HG02623 (cell line): ENCODE data around the gene SCAPER.
"Not testable (repeated sequence)": the region's sequence is repeated elsewhere in the genome, so short reads cannot be mapped to it uniquely, and the experiment has no call there.

Experiments used
- ATAC-seq: cut with Tn5 transposase; IDR thresholded peaks from one replicate; pipeline ENCODE4 v1.9.1; 2021; ENCODE audit warnings: moderate library complexity; ENCODE audit not compliant: unreplicated experiment

Gene SCAPER

DNA sequence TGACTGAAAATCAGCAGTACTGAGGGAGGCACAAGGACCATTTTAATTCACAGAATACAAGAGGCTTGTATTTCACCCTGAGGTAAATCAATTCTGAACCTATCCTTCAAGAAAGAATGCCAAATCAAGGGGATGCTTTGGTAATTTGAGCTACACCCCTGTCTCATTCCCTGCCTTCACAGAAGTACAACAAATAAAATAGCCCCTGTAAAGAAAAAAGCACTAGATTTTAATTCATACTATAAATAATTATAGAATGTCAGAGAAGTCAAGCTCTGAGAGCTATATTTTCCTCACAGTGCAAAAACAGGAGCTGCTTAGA lies 319.6 kb downstream of the SCAPER start:
- ATAC-seq, result no peak

DNA sequence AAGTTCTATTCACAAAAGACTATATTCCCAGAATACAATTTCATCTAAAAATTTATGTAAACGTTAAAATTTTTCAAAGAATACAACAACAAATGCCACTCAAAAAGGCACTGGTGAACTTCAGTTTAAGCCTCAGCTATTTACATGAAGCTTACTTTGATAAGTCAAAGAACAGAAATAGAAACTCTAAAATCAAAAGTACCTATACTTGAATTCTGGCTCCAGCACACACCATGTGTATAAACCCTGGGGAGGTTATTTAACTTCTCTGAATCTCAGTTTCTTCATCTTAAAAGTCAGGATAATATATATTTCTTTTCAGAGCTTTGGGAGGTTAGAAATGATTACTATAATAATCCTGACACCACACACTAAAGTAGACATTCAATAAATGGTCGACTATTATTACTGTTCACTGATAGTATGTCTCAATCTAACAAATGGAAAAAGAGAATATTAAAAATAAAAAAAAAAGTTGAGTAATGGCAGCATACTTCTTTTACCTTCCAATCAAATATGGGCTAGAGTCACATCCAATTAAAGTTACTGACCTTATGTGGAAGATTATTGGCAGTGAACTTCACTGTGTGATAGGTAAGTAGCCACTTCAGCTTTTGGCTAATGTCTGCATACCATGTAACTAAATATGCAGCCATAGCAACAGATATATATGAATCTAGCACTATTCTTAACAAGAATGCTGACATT lies 320.1 kb downstream of the SCAPER start:
- no peak for ATAC-seq

DNA sequence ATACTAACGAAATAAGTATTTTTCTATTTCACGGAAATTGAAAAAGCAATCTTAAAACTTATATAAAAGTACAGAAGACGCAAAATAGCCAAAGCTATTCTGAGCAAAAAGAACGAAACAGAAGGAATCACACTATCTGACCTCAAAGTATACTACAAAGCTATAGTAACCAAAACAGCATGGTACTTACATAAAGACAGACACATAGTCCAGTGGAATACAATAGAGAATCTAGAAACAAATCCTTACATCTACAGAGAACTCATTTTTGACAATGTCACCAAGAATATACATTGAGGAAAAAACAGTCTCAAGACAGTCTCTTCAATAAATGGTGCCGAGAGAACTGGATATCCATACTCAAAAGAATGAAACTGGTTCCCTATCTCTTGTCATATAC lies 322.6 kb downstream of the SCAPER start:
- no peak for ATAC-seq

DNA sequence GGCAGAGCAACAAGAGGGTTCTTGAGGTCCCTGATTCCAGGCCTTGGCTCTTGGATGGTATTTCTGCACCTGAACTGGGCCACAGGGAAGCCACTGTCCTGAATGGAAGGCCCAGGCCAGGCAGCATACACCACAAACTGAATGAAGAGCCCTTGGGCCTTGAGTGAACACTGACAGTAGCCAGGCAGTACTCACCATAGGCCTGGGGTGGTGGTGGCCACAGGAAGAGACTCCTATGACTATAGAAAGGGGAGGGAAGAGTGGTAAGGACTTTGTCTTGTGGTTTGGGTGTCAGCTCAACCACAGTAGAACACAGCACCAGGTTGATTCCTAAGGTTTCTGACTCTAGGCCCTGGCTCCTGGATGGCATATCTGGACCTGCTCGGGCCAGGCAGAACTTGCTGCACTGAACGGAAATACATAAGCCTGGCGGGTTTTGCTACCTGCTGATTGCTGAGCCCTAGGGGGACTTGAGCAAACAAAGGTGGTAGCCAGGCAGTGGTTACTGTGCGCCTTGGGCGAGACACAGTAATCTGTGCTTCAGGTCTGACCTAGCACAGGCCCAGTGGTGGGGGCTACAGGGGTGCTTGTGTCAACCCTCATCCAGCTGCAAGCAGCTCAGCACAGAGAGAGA lies 327.1 kb downstream of the SCAPER start:
- ATAC-seq, result no peak

DNA sequence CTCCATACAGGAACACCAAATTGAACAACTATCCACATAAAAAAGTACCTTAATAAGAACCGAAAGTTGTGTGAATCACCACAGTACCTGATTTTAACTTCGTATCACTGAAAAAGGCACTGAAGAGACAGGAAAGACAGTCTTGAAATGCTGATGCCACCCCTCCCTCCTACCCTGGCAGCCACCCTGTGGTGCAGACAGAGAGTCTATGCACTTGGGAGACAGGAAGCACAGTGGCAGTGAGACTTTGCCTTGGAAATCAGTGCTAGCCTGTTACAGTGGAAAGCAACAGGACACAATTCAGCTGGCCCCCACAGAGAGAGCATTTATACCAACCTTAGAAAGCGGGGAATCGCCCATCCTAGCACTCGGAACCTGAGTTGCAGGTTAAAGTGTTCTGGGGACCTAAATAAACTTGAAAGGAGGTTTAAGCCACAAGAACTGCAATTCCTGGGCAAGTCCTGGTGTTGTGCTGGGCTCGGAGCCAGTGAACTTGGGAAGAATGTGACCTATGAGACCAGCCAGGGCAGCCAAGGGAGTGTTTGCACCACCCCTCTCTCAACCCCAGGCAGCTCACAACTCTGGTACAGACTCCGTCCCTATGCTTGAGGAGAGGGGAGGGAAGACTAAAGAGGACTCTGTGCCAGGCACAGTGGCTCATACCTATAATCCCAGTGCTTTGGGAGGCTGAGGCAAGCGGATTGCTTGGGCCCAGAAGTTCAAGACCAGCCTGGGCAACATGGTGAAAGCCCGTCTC lies 328.4 kb downstream of the SCAPER start:
- ATAC-seq, result no peak

DNA sequence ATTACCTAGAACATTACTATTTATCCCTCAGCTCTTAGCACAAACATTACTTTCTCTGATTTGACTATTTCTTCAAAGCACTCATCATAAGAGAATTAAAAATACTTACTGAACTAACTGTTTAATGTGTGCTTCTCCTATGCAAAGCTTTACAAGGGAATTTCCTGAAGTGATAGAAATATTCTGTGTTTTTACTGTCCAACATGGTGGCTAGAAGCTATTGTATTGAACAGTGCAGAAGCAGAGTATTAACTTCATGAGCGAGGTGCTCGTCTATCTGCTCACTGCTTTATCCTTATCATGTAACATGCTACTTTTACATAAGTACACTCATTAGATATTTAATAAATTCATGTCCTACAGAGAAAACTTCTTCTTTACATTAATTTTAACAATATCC lies 329.5 kb downstream of the SCAPER start:
- ATAC-seq, result peak; percentile 29

DNA sequence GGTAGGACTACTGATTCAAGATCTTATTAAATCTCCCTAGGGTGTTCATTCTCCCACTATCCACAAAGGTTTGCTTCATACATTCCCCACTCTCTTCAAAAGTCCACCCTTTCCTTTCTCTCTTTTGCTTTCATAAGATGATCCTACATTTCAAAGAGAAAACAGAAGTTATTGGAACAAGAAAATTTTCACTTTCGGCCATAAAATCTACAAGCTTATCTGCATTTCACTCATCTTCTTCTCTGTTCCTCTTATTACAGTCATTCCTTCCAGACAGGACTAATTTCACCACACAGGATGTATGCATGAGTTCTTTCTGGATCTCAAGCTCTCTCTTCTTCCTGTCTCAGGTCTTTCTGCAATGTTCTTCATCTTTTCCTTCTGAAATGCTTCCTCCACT lies 329.9 kb downstream of the SCAPER start:
- ATAC-seq, result peak; percentile 80

DNA sequence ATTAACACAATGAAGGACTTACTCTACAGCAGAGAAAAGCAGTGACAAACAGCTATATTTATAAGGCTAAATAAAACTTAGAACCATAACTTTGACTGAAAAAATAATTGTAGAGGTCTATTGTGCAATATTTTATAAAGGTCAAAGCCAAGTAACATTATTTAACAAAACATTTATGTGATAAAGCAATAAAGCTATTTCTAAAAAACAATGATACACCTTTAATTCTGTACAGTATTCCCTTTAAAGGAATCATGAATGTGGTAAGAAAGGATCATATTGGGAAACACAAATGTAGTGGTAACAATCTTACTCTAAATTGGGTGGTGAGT lies 332.2 kb downstream of the SCAPER start:
- ATAC-seq, result no peak

DNA sequence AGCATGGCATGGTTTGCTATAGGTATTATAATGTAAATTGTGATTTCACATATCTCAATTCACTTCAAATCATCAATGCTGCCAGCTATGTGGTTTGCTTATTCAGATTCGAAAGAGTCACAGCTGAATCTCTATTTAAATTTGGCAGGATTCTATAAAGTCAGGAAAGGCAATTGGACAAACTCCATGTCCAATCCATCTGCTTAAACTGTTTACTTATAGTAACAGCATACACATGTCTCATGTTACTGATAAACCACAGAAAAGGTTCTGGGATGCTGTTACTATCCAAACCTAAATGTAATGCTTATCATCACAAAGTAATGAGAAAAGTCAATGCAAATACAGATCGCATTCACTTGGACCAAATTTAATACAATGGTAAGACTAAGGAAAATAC lies 338.9 kb downstream of the SCAPER start:
- ATAC-seq, result no peak

DNA sequence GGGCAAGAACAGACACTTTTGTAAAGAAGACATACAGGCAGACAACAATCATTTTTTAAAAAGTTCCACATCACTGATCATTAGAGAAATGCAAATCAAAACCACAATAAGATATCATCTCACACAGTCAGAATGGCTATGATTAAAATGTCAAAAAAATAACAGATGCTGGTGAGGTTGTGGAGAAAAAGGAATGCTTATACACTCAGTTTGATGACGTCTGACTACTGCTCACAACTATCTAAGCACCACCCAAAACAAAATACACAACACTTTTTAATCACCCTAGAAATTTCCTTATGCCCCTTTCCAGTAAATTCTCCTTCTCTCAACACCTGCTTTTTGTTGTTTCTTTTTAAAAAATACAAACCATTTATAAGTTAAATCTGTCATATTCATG lies 339.8 kb downstream of the SCAPER start:
- no peak for ATAC-seq

DNA sequence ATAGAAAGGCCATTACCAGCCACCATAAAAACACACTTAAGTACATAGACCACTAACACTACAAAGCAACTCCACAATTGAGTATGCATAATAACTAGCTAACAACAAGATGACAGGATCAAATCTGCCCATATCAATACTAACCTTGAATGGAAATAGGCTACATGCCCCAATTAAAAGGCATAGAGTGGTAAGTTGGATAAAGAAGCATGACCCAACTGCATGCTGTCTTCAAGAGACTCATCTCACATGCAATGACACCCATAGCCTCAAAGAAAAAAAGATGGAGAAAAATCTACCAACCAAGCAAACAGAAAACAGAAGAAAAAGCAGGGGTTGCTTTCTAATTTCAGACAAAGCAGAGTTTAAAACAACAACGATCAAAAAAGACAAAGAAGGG lies 349.9 kb downstream of the SCAPER start:
- ATAC-seq, result no peak

DNA sequence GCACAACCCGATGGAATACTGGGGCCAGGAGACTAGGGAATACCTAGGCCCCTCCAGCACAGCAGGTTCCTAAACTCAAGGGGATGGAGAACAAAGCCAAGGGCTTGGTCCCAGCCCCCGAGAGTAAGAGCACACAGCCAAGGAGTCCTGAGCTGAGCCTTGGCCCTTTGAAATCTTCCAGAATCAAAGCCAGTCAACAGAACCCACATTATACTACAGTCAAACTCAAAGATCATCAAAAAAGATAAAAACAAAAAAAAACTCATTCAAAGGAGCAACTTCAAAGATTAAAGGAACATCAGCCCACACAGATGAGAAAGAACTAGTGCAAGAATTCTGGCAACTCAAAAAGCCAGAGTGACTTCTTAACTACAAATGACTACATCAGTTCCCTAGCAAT lies 351.6 kb downstream of the SCAPER start:
- no peak for ATAC-seq

DNA sequence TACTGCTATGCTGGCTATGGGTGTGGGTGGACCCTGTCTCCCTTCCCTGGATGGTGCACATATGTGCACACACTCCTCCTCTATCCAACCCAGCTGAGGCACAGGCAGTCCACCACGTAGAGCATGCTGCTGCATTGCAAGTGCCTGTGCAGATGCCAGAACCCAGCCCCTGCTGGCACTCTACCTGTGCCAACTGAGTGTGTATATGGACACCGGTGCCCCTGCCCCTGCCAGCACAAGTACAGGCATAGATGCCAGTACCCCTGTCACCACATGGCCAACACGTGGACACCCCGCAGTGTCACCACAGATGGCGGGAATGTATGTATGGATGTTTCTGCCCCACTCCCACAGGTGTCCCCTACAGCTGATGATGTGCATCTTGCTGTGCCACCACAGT lies 352.0 kb downstream of the SCAPER start:
- no peak for ATAC-seq

DNA sequence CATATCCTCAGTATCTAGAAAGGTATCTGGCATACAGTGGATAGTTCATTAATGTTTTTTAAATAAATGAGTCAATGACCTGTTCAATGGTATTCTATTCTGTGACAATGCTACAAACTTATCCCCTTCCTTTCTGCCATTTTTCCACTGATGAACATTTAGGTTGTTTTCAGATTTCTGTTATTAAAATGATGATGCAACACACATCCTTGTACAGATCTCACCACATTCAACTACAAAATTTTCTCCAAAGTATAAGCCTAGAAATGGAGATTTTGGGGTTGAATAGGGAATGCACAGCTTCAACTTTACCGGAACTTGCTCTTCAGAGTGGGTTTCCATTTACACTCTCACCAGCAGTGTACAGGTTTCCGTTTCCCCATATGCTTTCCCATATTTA lies 358.3 kb downstream of the SCAPER start:
- ATAC-seq, result no peak

DNA sequence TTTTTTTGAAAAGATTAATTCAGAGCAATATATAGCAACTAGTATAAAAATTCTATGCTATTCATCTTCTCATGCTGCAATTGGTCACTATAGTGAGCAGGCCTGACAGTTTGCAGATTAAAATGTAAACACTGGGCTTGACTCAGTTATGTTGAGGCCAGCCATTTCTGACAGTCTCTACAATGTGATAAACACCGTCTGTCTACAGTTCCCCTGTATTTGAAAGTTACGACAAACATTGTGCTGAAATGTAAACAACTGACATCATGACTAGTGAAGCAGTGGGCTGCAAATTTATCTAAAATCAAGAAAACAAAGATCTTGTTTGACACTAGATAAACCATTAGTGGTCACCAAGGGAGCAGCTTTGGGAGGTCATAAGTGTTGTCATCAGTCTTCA lies 371.1 kb downstream of the SCAPER start:
- no peak for ATAC-seq

DNA sequence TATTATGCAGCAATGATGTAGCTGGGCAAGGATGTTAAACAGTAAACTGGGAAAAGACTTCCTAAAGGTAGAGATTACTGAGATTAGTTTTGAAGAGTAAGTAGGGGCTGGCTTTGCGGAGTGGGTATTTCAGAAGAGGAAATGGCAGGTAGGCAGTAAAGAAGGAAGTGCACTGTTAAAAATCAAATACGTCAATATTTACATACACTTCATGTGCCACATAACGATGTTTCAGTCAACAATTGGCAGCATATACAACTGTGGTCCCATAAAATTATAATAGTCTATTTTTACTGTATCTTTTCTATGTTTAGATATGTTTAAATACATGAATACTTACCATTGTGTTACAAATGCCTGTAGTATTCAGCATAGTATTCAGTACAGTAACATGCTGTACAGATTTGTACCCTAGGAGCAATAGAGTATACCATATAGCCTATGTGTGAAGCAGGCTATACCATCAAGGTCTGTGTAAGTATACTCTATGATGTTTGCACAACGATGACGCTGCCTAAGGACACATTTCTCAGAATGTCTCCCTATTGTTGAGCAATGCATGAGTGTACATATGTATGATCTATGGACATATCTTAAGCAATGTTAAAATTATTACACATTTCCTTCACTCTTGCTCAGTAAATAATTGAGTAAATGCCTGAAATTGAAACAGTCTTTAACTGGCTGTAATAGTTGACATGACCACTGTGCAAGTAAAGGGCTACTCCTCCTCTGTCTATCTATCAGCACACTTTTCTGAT lies 371.9 kb downstream of the SCAPER start:
- no peak for ATAC-seq

DNA sequence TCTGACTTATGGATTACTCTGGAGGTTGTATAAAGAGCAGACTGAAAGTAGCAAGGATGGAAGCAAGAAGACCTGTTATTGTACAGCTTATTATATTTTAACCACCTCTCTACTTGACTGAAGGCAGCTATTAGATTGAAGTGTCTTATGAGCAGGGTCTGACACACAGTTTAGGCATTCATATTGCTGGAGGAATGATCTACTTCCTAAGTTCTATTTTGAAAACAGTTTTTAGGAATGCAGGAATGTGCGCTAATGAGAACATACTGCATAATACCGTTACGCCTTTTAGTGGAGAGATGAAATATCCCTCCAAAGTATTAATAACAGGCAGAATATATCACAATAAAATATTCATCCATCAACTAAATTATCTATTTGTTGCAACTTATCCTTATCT lies 375.2 kb downstream of the SCAPER start:
- ATAC-seq, result no peak

DNA sequence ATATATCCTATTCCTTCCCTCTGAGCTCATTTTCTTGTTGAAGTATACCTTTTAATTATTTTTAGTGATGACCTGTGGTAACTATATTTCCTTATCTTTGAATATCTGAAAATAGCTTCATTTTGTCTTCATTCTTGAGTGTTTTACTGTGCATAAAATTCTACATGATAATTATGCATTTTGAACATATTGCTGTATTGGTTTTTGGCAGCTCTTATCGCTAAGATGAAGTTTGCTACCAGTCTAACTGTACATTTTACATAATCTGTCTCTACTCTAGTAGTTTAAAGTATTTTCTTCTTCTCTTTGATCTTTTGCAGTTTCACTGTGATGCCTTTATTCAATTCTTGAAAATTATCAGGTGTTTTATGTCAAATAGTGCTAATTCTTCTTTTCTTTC lies 379.0 kb downstream of the SCAPER start:
- no peak for ATAC-seq

DNA sequence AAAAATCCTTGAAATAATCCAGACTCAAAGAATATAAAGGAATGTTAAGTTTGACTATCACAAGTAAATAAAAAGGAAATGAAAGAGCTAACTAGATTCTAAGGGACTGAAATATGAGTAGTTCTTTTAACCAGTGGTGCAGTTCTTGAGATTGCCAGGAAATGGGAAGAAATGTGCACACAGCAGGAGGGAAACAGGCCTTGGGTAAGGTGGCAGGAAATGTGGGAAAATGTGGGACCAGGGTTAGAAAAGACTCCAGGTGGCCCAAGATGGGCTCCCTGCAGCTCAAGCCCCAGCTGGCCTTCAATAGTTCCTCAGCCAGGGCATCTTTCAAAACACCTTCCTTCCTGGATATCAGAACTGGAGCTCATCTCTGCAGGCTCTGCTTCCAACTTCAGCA lies 387.2 kb downstream of the SCAPER start:
- no peak for ATAC-seq

DNA sequence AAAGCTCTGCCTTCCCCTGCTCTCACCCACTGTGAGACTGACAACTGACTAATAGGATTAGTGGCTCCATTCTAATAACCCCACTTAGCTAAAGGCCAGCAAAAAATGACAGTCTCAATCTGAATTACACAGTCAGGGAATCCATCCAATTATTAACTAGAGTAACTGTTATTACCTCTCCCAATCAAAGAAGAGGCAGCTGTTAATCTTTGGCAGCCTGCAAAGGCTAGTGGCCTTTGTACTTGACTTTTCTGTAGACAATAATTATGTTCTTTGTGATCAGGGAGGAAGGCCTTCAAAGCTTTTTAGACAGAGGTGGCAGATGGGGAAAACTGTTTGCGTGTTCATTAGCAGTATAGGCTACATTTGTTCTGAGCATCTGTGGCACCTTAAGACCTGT lies 390.9 kb downstream of the SCAPER start:
- ATAC-seq, result no peak

DNA sequence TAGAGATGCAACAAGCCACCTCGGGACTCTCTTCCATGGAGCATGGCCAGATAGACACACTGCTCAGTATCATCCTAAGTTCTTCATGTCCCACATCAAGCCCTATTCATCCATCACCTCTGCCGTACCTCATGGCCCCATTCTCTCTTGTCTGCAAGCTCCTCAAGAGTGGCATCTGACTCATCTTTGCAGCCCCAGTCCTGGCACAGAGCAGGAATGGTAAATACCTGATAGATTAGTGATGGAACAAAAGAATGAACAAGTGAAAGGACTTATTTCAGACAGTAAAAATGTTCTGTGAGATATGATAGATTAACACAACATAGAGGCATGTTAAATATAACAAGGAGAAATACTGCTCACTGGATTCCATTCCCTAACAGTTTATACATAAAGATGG lies 392.2 kb downstream of the SCAPER start:
- no peak for ATAC-seq

DNA sequence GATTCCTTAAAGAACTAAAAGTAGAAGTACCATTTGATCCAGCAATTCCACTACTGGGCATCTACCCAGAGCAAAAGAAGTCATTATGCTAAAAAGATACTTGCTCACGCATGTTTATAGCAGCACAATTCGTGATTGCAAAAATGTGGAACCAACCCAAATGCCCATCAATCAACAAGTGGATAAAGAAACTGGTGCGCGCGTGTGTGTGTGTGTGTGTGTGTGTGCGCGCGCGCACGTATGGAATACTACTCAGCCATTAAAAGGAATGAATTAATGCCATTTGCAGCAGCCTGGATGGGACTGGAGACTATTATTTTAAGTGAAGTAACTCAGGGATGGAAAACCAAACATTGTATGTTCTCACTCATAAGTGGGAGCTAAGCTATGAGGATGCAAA lies 394.5 kb downstream of the SCAPER start:
- not testable (repeated sequence) for ATAC-seq
